Naive thymus-derived CD4-positive, alpha-beta T cell (primary cell): ENCODE measurements around the gene IKZF5. TPM values are rescaled to one million over a fixed set of nuclear protein-coding genes. Genes with fewer than 3 reads are reported as not detected.

Experiments
- ATAC-seq: fragments of 150-1000 bp; cut with Tn5 transposase; 2 replicates; pipeline ENCODE4 v1.10.0; 2021; ENCODE audit warnings: mild to moderate bottlenecking, moderate library complexity
- CTCF ChIA-PET: fragments of 350-600 bp; sonication (Branson Sonifier 250); formaldehyde crosslinking; loops from one replicate; lab custom pipeline; 2021; ENCODE audit warnings: antibody characterized with exemption; lab: Charles Lee
- POLR2A ChIA-PET: fragments of 350-600 bp; sonication (Branson Sonifier 250); formaldehyde crosslinking; loops from one replicate; lab custom pipeline; 2021; ENCODE audit warnings: antibody characterized with exemption, inconsistent platforms; lab: Charles Lee
- DNase-seq, 9 donors: peaks; one replicate each; pipeline versions ENCODE4 v3.0.0 to v3.0.0-alpha.2; 2020 to 2022; ENCODE audit warnings: mixed read lengths in 1 of 9
- H3K27ac ChIP-seq: one replicate; pipeline ENCODE4 v1.7.0; 2013; ENCODE audit warnings: mild to moderate bottlenecking, low read depth, low read length, moderate library complexity
- H3K27me3 ChIP-seq, 2 donors: one replicate each; pipeline ENCODE4 v1.7.0; 2013; ENCODE audit warnings: low read length in 2 of 2, mild to moderate bottlenecking in 2 of 2, moderate library complexity in 2 of 2; ENCODE audit not compliant: control insufficient read depth in 2 of 2, insufficient read depth in 2 of 2
- H3K36me3 ChIP-seq, 3 experiments: 1 replicate in 2 of 3; 2 replicates in 1 of 3; pipeline ENCODE4 v1.7.0; 2013; ENCODE audit warnings: low read length in 3 of 3, mild to moderate bottlenecking in 3 of 3, moderate library complexity in 1 of 3; ENCODE audit not compliant: insufficient read depth in 3 of 3, control insufficient read depth in 2 of 3
- H3K4me1 ChIP-seq, 2 donors: one replicate each; pipeline ENCODE4 v1.7.0; 2013; ENCODE audit warnings: low read length in 2 of 2, mild to moderate bottlenecking in 2 of 2, moderate library complexity in 1 of 2; ENCODE audit not compliant: control insufficient read depth in 2 of 2, insufficient read depth in 2 of 2
- H3K4me3 ChIP-seq: 2 replicates; pipeline ENCODE4 v1.7.0; 2013; ENCODE audit warnings: mild to moderate bottlenecking, low read length
- H3K9me3 ChIP-seq, 3 experiments: 1 replicate in 2 of 3; 2 replicates in 1 of 3; pipeline ENCODE4 v1.7.0; 2013; ENCODE audit warnings: low read length in 3 of 3; ENCODE audit not compliant: control insufficient read depth in 2 of 3
- H3K27ac Mint-ChIP-seq, 9 donors: one replicate each; pipeline ENCODE4 v1.8.0; 2020 to 2022; ENCODE audit warnings: mixed read lengths in 9 of 9, mild to moderate bottlenecking in 8 of 9, moderate library complexity in 5 of 9, inconsistent platforms in 2 of 9
- H3K27me3 Mint-ChIP-seq, 5 donors: one replicate each; pipeline ENCODE4 v1.8.0; 2021 to 2022; ENCODE audit warnings: mixed read lengths in 5 of 5, mild to moderate bottlenecking in 1 of 5
- H3K36me3 Mint-ChIP-seq, 5 donors: one replicate each; pipeline ENCODE4 v1.8.0; 2020 to 2022; ENCODE audit warnings: mixed read lengths in 5 of 5, mild to moderate bottlenecking in 3 of 5, inconsistent platforms in 1 of 5
- H3K4me1 Mint-ChIP-seq, 7 donors: one replicate each; pipeline ENCODE4 v1.8.0; 2020 to 2022; ENCODE audit warnings: mixed read lengths in 7 of 7, mild to moderate bottlenecking in 3 of 7, inconsistent platforms in 1 of 7
- H3K4me3 Mint-ChIP-seq, 10 donors: one replicate each; pipeline ENCODE4 v1.8.0; 2020 to 2022; ENCODE audit warnings: mild to moderate bottlenecking in 10 of 10, mixed read lengths in 10 of 10, moderate library complexity in 6 of 10, inconsistent platforms in 2 of 10
- H3K9me3 Mint-ChIP-seq, 11 donors: one replicate each; pipeline ENCODE4 v1.8.0; 2020 to 2022; ENCODE audit warnings: mixed read lengths in 11 of 11, mild to moderate bottlenecking in 4 of 11, inconsistent platforms in 1 of 11, moderate library complexity in 1 of 11
- intact Hi-C, 2 donors: fragments of 100-400 bp; cut with micrococcal nuclease; formaldehyde crosslinking; loops; one replicate each; pipeline ENCODE4 v1.15.1; 2023
- polyA plus RNA-seq, 2 donors: library from polyadenylated mRNA; unstranded; fragments of 300-500 nt; fragmentation: Illumina TruSeq; gene quantifications; one replicate each; pipeline ENCODE4 v1.2.3, GENCODE V29; 2021
- total RNA-seq, 6 experiments: library from RNA in 5 of 6; stranded (reverse) in 5 of 6; gene quantifications; 1 replicate in 5 of 6; 2 replicates in 1 of 6; pipeline ENCODE4 v1.2.3 and lab custom pipeline; 2021 to 2026

The IKZF5 gene
- total and polyA plus RNA-seq, 7 experiments from 2014 or later, result 15.8 to 57.7 (median 33.4) TPM

GRCh38 chr10:122998934-122999333 is 9.7 kb downstream of the IKZF5 start:
- Mint-ChIP-seq H3K4me3 (no peak overlapping the region), H3K36me3 (peaks cover 6 to 37% (median 16%) of the 10 kb centered on the region in 5 donors)

GRCh38 chr10:122998360-122998917 is 10.2 kb downstream of the IKZF5 start:
- Mint-ChIP-seq H3K27ac (no peak overlapping the region), H3K4me3 (no peak overlapping the region), H3K9me3 (no peaks in the 10 kb centered on the region), H3K27me3 (no peaks in the 10 kb centered on the region), H3K36me3 (peaks cover 6 to 39% (median 17%) of the 10 kb centered on the region in 5 donors), H3K4me1 (peaks cover 14 to 58% (median 42%) of the 10 kb centered on the region in 7 donors)
- H3K4me3 ChIP-seq, result no peak overlapping the region
- ChIA-PET CTCF (interaction anchor here (0.9 kb wide), 1 partner anchor 18 kb away, joined by 4 read pairs; the partner anchor contains the start of gene PSTK), POLR2A (interaction anchor here (1.0 kb wide), 1 partner anchor 10 kb away, joined by 3 read pairs; no protein-coding TSS in a partner anchor)
- intact Hi-C loops, result no loop called here
- peaks cover 0 to 50% (median 12%) of the 10 kb centered on the region in 3 experiments for H3K36me3 ChIP-seq
- no peaks in the 10 kb centered on the region for H3K27me3 ChIP-seq
- no peak for DNase-seq
- H3K4me1 ChIP-seq, result peaks cover 0 to 3% of the 10 kb centered on the region in 2 donors
- H3K9me3 ChIP-seq, result no peaks in the 10 kb centered on the region
- H3K27ac ChIP-seq, result no peak overlapping the region
- no peak for ATAC-seq

More at GRCh38 chr10:122998934-122999333, 9.7 kb downstream of the IKZF5 start:
- H3K4me3 ChIP-seq, result no peak overlapping the region
- DNase-seq (no peak), ATAC-seq (no peak)
- H3K4me1 ChIP-seq, result peaks cover 0 to 7% of the 10 kb centered on the region in 2 donors
- no peak overlapping the region for H3K27ac ChIP-seq
- peaks cover 0 to 45% (median 9%) of the 10 kb centered on the region in 3 experiments for H3K36me3 ChIP-seq
- no peaks in the 10 kb centered on the region for H3K27me3 Mint-ChIP-seq
- H3K9me3 Mint-ChIP-seq, result no peaks in the 10 kb centered on the region
- no peaks in the 10 kb centered on the region for H3K27me3 ChIP-seq
- H3K4me1 Mint-ChIP-seq, result peaks cover 14 to 63% (median 47%) of the 10 kb centered on the region in 7 donors
- peak overlapping the region in 1 of 9 donors; percentile 14 for H3K27ac Mint-ChIP-seq
- intact Hi-C loops, result no loop called here
- CTCF ChIA-PET, result no interaction called here
- POLR2A ChIA-PET, result interaction anchor here (1.0 kb wide), 1 partner anchor 9 kb away, joined by 6 read pairs; the partner anchor contains the start of gene IKZF5
- no peaks in the 10 kb centered on the region for H3K9me3 ChIP-seq

- Mint-ChIP-seq H3K36me3 (peaks cover 6 to 39% (median 17%) of the 10 kb centered on the region in 5 donors), H3K27me3 (no peaks in the 10 kb centered on the region), H3K9me3 (no peaks in the 10 kb centered on the region), H3K4me1 (peaks cover 14 to 53% (median 39%) of the 10 kb centered on the region in 7 donors), H3K4me3 (no peak overlapping the region), H3K27ac (no peak overlapping the region)
- no peaks in the 10 kb centered on the region for H3K27me3 ChIP-seq
- H3K36me3 ChIP-seq, result peaks cover 0 to 50% (median 12%) of the 10 kb centered on the region in 3 experiments
- intact Hi-C loops, result no loop called here
- no peak overlapping the region for H3K4me3 ChIP-seq
- no peaks in the 10 kb centered on the region for H3K4me1 ChIP-seq
- ChIA-PET POLR2A (interaction anchor here (1.0 kb wide), 1 partner anchor 10 kb away, joined by 3 read pairs; no protein-coding TSS in a partner anchor), CTCF (interaction anchor here (0.9 kb wide), 1 partner anchor 17 kb away, joined by 4 read pairs; the partner anchor contains the start of gene PSTK)
- DNase-seq, result no peak
- ATAC-seq, result no peak
- H3K27ac ChIP-seq, result no peak overlapping the region
- no peaks in the 10 kb centered on the region for H3K9me3 ChIP-seq
Observed at GRCh38 chr10:122997864-122998263, 10.7 kb downstream of the IKZF5 start.

- Histone ChIP-seq H3K36me3 (peaks cover 11 to 62% (median 12%) of the 10 kb centered on the region in 3 experiments), H3K27ac (no peak overlapping the region), H3K27me3 (no peaks in the 10 kb centered on the region), H3K9me3 (no peaks in the 10 kb centered on the region), H3K4me1 (no peaks in the 10 kb centered on the region), H3K4me3 (no peak overlapping the region)
- Mint-ChIP-seq H3K36me3 (peaks cover 5 to 31% (median 17%) of the 10 kb centered on the region in 5 donors), H3K27me3 (no peaks in the 10 kb centered on the region), H3K9me3 (no peaks in the 10 kb centered on the region), H3K27ac (no peak overlapping the region), H3K4me3 (no peak overlapping the region), H3K4me1 (peaks cover 8 to 40% (median 28%) of the 10 kb centered on the region in 7 donors)
- POLR2A ChIA-PET, result interaction anchor here (0.8 kb wide), 1 partner anchor 12 kb away, joined by 4 read pairs; the partner anchor contains the start of gene IKZF5
- ATAC-seq (no peak), DNase-seq (no peak)
- CTCF ChIA-PET, result no interaction called here
- intact Hi-C loops, result no loop called here
Observed at GRCh38 chr10:122995936-122996335, 12.7 kb downstream of the IKZF5 start.

- H3K27ac Mint-ChIP-seq, result peak overlapping the region in 2 of 9 donors; percentile 26 to 34
- DNase-seq (no peak), ATAC-seq (no peak)
- no peaks in the 10 kb centered on the region for H3K27me3 Mint-ChIP-seq
- H3K4me1 Mint-ChIP-seq, result peaks cover 0 to 20% (median 10%) of the 10 kb centered on the region in 7 donors
- Histone ChIP-seq H3K27ac (no peak overlapping the region), H3K4me1 (no peaks in the 10 kb centered on the region), H3K4me3 (no peak overlapping the region), H3K27me3 (no peaks in the 10 kb centered on the region), H3K9me3 (no peaks in the 10 kb centered on the region), H3K36me3 (peaks cover 11 to 65% (median 12%) of the 10 kb centered on the region in 3 experiments)
- ChIA-PET POLR2A (no interaction called here), CTCF (no interaction called here)
- intact Hi-C loops, result no loop called here
- H3K4me3 Mint-ChIP-seq, result no peak overlapping the region
- H3K9me3 Mint-ChIP-seq, result no peaks in the 10 kb centered on the region
- peaks cover 5 to 33% (median 17%) of the 10 kb centered on the region in 5 donors for H3K36me3 Mint-ChIP-seq
Observed at GRCh38 chr10:122993797-122994336, 14.7 kb downstream of the IKZF5 start.

GRCh38 chr10:122992031-122992585 is 16.5 kb downstream of the IKZF5 start:
- Histone ChIP-seq H3K4me3 (no peak overlapping the region), H3K27ac (no peak overlapping the region), H3K4me1 (no peaks in the 10 kb centered on the region), H3K27me3 (no peaks in the 10 kb centered on the region), H3K9me3 (no peaks in the 10 kb centered on the region), H3K36me3 (peaks cover 8 to 51% (median 11%) of the 10 kb centered on the region in 3 experiments)
- no peaks in the 10 kb centered on the region for H3K9me3 Mint-ChIP-seq
- peaks cover under 1 to 26% (median 17%) of the 10 kb centered on the region in 5 donors for H3K36me3 Mint-ChIP-seq
- ATAC-seq (no peak), DNase-seq (no peak)
- ChIA-PET CTCF (no interaction called here), POLR2A (interaction anchor here (0.7 kb wide), 1 partner anchor 8 kb away, joined by 3 read pairs; no protein-coding TSS in a partner anchor)
- H3K27me3 Mint-ChIP-seq, result no peaks in the 10 kb centered on the region
- peaks cover 0 to 4% (median under 1%) of the 10 kb centered on the region in 7 donors for H3K4me1 Mint-ChIP-seq
- H3K4me3 Mint-ChIP-seq, result no peak overlapping the region
- intact Hi-C loops, result no loop called here
- peak overlapping the region in 1 of 9 donors; percentile 19 for H3K27ac Mint-ChIP-seq
